Keratinocyte (primary cell): ENCODE results near the gene ODF4. TPM values are rescaled to one million over a fixed set of nuclear protein-coding genes. Genes with fewer than 3 reads are reported as not detected.
A peak's percentile ranks its signal among the peaks of the same experiment; 100 is the strongest.

ENCODE experiments used
- DNase-seq: peaks from one replicate; pipeline ENCODE4 v3.0.0-alpha.2; 2011; ENCODE audit warnings: low read depth, missing footprints, low spot score
- FAIRE-seq: peaks from 2 replicates; lab custom pipeline; 2011; peaks lifted over from hg19 to GRCh38; lab: Jason Lieb, UNC
- H2AFZ ChIP-seq: 2 replicates; pipeline ENCODE4 v1.6.0; 2012; ENCODE audit warnings: low read length, control low read depth, inconsistent platforms; ENCODE audit not compliant: control insufficient read depth
- H3K27ac ChIP-seq: 2 replicates; pipeline ENCODE4 v1.5.1; 2011; ENCODE audit warnings: low read length; ENCODE audit not compliant: control insufficient read depth, insufficient read depth
- H3K27me3 ChIP-seq: 3 replicates; pipeline ENCODE4 v1.6.0; 2011; ENCODE audit warnings: low read length; ENCODE audit not compliant: control insufficient read depth, insufficient read depth; ENCODE audit errors: extremely low read depth
- H3K36me3 ChIP-seq, 2 experiments: 2 replicates in 1 of 2; 3 replicates in 1 of 2; pipeline ENCODE4 v1.5.1; 2011; ENCODE audit warnings: low read length in 2 of 2, mild to moderate bottlenecking in 1 of 2; ENCODE audit not compliant: control insufficient read depth in 2 of 2, insufficient read depth in 2 of 2; ENCODE audit errors: extremely low read depth in 1 of 2
- H3K4me1 ChIP-seq: 3 replicates; pipeline ENCODE4 v1.5.1; 2011; ENCODE audit warnings: low read length; ENCODE audit not compliant: control insufficient read depth, insufficient read depth; ENCODE audit errors: extremely low read depth
- H3K4me2 ChIP-seq: 3 replicates; pipeline ENCODE4 v1.6.0; 2011; ENCODE audit warnings: low read depth, low read length; ENCODE audit not compliant: control insufficient read depth, insufficient read depth; ENCODE audit errors: extremely low read depth
- H3K4me3 ChIP-seq, 3 experiments: fragments of 200-600 bp in 1 of 3; sonication (generic) in 1 of 3; 2 replicates in 2 of 3; 3 replicates in 1 of 3; pipeline ENCODE4 v1.5.1; 2011 to 2016; ENCODE audit warnings: low read length in 3 of 3, mild to moderate bottlenecking in 3 of 3, control low read depth in 2 of 3, inconsistent platforms in 1 of 3, low read depth in 1 of 3, mixed read lengths in 1 of 3, mixed run types in 1 of 3, moderate library complexity in 1 of 3; ENCODE audit not compliant: control insufficient read depth in 2 of 3, insufficient read depth in 2 of 3; ENCODE audit errors: extremely low read depth in 1 of 3
- H3K79me2 ChIP-seq: 2 replicates; pipeline ENCODE4 v1.6.0; 2012; ENCODE audit warnings: low read length; ENCODE audit not compliant: control insufficient read depth, insufficient read depth
- H3K9ac ChIP-seq: 3 replicates; pipeline ENCODE4 v1.6.0; 2011; ENCODE audit warnings: low read length; ENCODE audit not compliant: control insufficient read depth, insufficient read depth; ENCODE audit errors: extremely low read depth
- H3K9me1 ChIP-seq: 3 replicates; pipeline ENCODE4 v1.6.0; 2011; ENCODE audit warnings: low read length; ENCODE audit not compliant: control insufficient read depth, insufficient read depth; ENCODE audit errors: extremely low read depth
- H3K9me3 ChIP-seq: 2 replicates; pipeline ENCODE4 v1.5.1; 2012; ENCODE audit warnings: low read depth, low read length; ENCODE audit not compliant: control insufficient read depth
- H4K20me1 ChIP-seq: 3 replicates; pipeline ENCODE4 v1.6.0; 2011; ENCODE audit warnings: low read length; ENCODE audit not compliant: control insufficient read depth, insufficient read depth; ENCODE audit errors: extremely low read depth
- CTCF ChIP-seq, 3 experiments: IDR thresholded peaks in 1 of 3; conservative IDR thresholded peaks in 1 of 3; optimal IDR thresholded peaks in 1 of 3; 2 replicates in 2 of 3; 3 replicates in 1 of 3; pipeline versions ENCODE3 to v1.5.1; 2011; ENCODE audit warnings: low read length in 3 of 3, mild to moderate bottlenecking in 3 of 3, moderate library complexity in 2 of 3, control low read depth in 1 of 3, inconsistent platforms in 1 of 3; ENCODE audit not compliant: insufficient read depth in 2 of 3; ENCODE audit errors: extremely low read depth in 1 of 3
- EZH2 ChIP-seq: IDR thresholded peaks from one replicate; pipeline ENCODE4 v1.6.1; 2012; ENCODE audit warnings: inconsistent platforms, mild to moderate bottlenecking, low read length, moderate library complexity
- dilution Hi-C: fragments of 300-500 bp; cut with MboI; formaldehyde crosslinking; loops from one replicate; pipeline ENCODE4 v1.7.0; 2020; ENCODE audit warnings: low sequenced_read_pairs; ENCODE audit not compliant: extremely low pct_ligation_motif_present
- polyA plus RNA-seq, 5 experiments: library from polyadenylated mRNA; depleted of rRNA in 3 of 5; stranded (reverse) in 3 of 5; stranded (forward) in 1 of 5; unstranded in 1 of 5; fragments of >200 nt; gene quantifications; 1 replicate in 1 of 5; 2 replicates in 3 of 5; 3 replicates in 1 of 5; pipeline versions ENCODE4 v1.2.1 to v1.2.3, GENCODE V29; 2011 to 2012; ENCODE audit warnings: missing spikeins in 2 of 5, low read depth in 1 of 5, low replicate concordance in 1 of 5

The ODF4 gene
- polyA plus RNA-seq, 1 donor (not counting 4 experiments of a cell fraction or from before 2014, with no cell fraction given) = not detected

GRCh38 chr17:8315764-8316217 is 23.8 kb upstream of the ODF4 start:
- Histone ChIP-seq H3K4me1 (peaks cover 6% of the 10 kb centered on the region), H3K79me2 (no peaks in the 10 kb centered on the region), H3K9ac (no peak overlapping the region), H3K4me3 (peak overlapping the region in 1 of 3 experiments; percentile 27), H2AFZ (peak overlapping the region; percentile 46), H3K9me3 (no peaks in the 10 kb centered on the region), H3K27me3 (peaks cover 43% of the 10 kb centered on the region), H3K4me2 (peak overlapping the region; percentile 60), H3K9me1 (no peaks in the 10 kb centered on the region), H4K20me1 (no peaks in the 10 kb centered on the region), H3K27ac (no peak overlapping the region), H3K36me3 (no peaks in the 10 kb centered on the region)
- DNase-seq (no peak), FAIRE-seq (no peak)
- dilution Hi-C loops = no loop called here
- no peak for TF ChIP-seq EZH2
- no peak for TF ChIP-seq CTCF (optimal IDR thresholded peaks at IDR 0.05 in 1 of 3, IDR thresholded peaks at IDR 0.05 in 1 of 3, conservative IDR thresholded peaks at IDR 0.05 in 1 of 3; ENCODE audit: extremely low read depth in 1 of 3, insufficient read depth in 2 of 3, low read length in 3 of 3)

GRCh38 chr17:8318010-8318935 is 21.4 kb upstream of the ODF4 start:
- H3K4me2 ChIP-seq = no peak overlapping the region
- dilution Hi-C loops = no loop called here
- no peaks in the 10 kb centered on the region for H3K9me1 ChIP-seq
- H2AFZ ChIP-seq = no peak overlapping the region
- H3K27me3 ChIP-seq = peaks cover 34% of the 10 kb centered on the region
- H3K4me3 ChIP-seq = no peak overlapping the region
- H3K79me2 ChIP-seq = no peaks in the 10 kb centered on the region
- H3K9me3 ChIP-seq = no peaks in the 10 kb centered on the region
- no peaks in the 10 kb centered on the region for H4K20me1 ChIP-seq
- no peak overlapping the region for H3K27ac ChIP-seq
- no peak overlapping the region for H3K9ac ChIP-seq
- FAIRE-seq = no peak
- H3K36me3 ChIP-seq = no peaks in the 10 kb centered on the region
- H3K4me1 ChIP-seq = peaks cover 6% of the 10 kb centered on the region
- no peak for TF ChIP-seq CTCF (optimal IDR thresholded peaks at IDR 0.05 in 1 of 3, IDR thresholded peaks at IDR 0.05 in 1 of 3, conservative IDR thresholded peaks at IDR 0.05 in 1 of 3; ENCODE audit: extremely low read depth in 1 of 3, insufficient read depth in 2 of 3, low read length in 3 of 3)
- TF ChIP-seq EZH2 = no peak
- DNase-seq = no peak
